Epithelial cell of proximal tubule (primary cell): ENCODE measurements around the gene COL1A2. TPM values are rescaled to one million over a fixed set of nuclear protein-coding genes. Genes with fewer than 3 reads are reported as not detected.

Source experiments
- DNase-seq: peaks from one replicate; pipeline ENCODE4 v3.0.0-alpha.2; 2011; ENCODE audit warnings: low read depth
- H3K4me3 ChIP-seq: 2 replicates; pipeline ENCODE4 v1.5.1; 2011; ENCODE audit warnings: low read depth, mild to moderate bottlenecking, low read length
- total RNA-seq: library from RNA; depleted of rRNA; stranded (reverse); fragments of >200 nt; gene quantifications from 2 replicates; pipeline ENCODE4 v1.2.3, GENCODE V29; 2015
- TF ChIP-seq, protein P1 (sequence below): conservative IDR thresholded peaks from 2 replicates; pipeline ENCODE4 v1.5.1; 2012; ENCODE audit warnings: low read depth, mild to moderate bottlenecking, low read length

The COL1A2 gene
- total RNA-seq, 1 donor from 2014 or later, result 10.9 TPM

DNA sequence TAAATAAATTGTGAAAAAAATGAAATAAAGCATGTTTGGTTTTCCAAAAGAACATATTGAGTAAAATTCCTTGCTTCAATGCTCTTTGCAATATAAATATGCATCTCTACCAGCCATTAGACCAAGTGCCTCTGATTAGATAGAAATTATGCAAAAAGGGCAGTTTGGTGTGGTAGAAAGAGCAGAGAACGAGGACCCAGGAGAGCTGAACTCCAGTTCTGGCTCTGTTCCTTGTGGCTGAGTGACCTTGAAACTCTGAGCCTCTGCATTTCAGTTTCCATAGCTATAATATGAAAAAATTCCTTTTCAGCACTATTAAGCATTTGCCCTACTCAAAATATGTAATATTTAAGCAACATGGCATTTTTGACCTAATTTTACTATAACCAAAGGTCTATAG lies 36.5 kb downstream of the COL1A2 start:
- no peak overlapping the region for H3K4me3 ChIP-seq
- no peak for DNase-seq
- TF ChIP-seq, protein P1, sequence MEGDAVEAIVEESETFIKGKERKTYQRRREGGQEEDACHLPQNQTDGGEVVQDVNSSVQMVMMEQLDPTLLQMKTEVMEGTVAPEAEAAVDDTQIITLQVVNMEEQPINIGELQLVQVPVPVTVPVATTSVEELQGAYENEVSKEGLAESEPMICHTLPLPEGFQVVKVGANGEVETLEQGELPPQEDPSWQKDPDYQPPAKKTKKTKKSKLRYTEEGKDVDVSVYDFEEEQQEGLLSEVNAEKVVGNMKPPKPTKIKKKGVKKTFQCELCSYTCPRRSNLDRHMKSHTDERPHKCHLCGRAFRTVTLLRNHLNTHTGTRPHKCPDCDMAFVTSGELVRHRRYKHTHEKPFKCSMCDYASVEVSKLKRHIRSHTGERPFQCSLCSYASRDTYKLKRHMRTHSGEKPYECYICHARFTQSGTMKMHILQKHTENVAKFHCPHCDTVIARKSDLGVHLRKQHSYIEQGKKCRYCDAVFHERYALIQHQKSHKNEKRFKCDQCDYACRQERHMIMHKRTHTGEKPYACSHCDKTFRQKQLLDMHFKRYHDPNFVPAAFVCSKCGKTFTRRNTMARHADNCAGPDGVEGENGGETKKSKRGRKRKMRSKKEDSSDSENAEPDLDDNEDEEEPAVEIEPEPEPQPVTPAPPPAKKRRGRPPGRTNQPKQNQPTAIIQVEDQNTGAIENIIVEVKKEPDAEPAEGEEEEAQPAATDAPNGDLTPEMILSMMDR, result no peak

DNA sequence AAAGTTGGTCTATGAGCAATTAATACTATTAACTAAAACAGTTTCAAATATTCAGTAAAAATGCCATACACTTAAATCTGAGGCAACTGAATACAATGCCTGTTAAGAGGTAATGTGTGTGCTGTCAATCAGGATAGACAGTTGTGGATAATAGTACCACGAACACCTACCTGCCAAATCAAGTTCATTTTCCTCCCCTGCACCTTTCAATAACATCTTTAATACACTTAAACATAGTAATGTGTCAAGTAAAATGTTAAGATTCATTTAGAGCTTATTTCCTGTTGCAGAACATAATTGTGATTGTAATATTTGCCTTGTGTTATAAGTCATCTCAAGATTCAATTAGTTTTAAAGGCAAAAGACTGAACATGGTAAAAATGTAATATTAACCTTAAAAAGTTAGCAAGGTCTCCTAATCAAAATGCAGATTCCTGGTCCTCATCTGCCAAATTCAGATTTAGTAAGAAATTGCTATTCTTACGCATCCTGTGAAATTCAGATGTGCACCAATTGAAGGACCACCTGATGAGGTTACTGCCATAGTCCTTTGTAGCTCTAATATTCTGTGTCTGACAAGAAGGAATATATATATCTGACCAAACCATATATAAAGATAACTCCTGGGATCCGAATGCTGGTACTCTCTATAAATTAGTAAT lies 37.1 kb downstream of the COL1A2 start:
- TF ChIP-seq, protein P1, result no peak
- H3K4me3 ChIP-seq, result no peak overlapping the region
- DNase-seq, result no peak

DNA sequence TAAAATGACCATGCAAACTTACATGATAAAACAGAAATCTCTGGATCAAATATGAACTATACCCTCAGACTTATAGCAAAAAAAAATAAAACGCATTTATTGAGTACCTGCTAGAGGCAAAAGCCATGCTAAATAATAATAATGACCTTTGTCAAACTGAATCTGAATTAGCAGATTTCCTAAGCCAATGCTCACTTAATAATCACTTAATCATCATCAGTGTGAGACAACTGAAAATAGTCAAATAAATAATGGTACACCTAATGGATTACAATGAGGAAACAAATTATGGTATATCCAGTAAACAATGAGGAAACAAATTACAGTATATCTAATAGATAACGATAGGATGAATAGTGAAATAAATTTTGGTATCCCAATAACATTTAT lies 37.6 kb downstream of the COL1A2 start:
- no peak overlapping the region for H3K4me3 ChIP-seq
- TF ChIP-seq, protein P1, result no peak
- no peak for DNase-seq

DNA sequence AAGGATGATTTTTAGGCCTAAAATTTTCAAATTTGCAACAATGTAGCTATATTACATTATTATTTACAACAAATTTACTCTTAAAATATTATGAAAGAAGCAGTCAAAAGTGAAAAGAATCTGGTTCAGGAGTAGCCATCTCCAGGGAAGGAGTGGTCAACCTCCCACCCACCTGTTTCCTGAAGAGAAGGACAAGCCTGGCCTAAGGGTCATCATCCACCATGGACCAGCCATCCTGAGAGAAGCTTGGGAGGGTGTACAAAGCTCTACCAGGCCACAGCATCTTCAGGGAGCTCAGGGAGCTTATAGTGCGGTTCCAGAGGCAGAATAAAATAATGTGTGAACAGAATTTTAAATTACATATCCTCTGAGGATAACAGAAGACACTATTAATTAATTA lies 38.1 kb downstream of the COL1A2 start:
- TF ChIP-seq, protein P1, result no peak
- no peak for DNase-seq
- H3K4me3 ChIP-seq, result no peak overlapping the region

DNA sequence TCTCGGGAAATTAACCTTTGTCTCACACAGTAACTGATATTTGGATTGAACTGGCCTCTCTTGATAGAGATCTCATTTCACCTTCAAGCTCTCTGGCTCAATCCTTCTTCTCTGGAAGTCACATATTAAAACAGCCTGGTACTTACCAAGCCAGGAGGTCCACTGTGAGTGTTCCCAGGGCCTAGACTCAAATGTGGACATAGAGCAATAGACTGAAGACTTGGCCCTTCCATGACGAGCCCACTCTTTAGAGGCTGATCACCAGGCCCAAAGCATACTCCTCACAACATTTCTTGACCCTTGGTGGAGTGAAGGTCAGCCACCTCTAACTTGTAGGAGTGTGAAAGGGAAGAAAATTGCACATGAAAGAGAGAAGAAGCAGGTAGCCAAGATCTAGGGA lies 38.5 kb downstream of the COL1A2 start:
- TF ChIP-seq, protein P1, result no peak
- H3K4me3 ChIP-seq, result no peak overlapping the region
- no peak for DNase-seq

DNA sequence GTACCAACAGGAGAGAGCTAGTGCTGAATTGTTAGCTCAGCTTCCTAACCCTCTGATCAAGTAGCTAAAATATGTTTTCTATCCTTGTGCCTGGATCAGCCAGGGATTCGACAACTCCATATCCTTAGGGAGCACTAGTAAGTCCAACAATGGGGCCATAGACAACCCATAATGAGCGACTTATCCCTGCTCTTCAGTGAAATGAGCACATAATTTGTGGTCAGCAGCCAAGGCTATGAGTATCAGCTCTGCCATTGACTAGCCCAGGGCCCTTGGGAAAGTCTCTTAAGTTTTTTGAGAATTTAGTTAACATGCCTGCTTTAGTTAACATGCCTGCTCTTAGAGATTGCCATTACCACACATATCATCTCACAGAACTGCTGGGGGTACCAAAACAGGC lies 39.3 kb downstream of the COL1A2 start:
- TF ChIP-seq, protein P1, result no peak
- H3K4me3 ChIP-seq, result no peak overlapping the region
- DNase-seq, result no peak

GRCh38 chr7:94436018-94436604 lies 41.4 kb downstream of the COL1A2 start:
- DNase-seq, result peak; percentile 18
- H3K4me3 ChIP-seq, result no peak overlapping the region
- TF ChIP-seq, protein P1, result peak; percentile 90
